IPS-NIHi7 (cell line): Measurements from ENCODE around the gene ABHD16B.

Experiments used
- DNase-seq: peaks from one replicate; pipeline ENCODE4 v3.0.0; 2012; ENCODE audit warnings: mixed read lengths; ENCODE audit errors: extremely low spot score

ABHD16B gene

GRCh38 chr20:63895202-63895951, 34.1 kb downstream of the ABHD16B start:
- no peak for DNase-seq

GRCh38 chr20:63895952-63896263, 34.6 kb downstream of the ABHD16B start:
- DNase-seq: no peak

- peak; percentile 51 for DNase-seq
Measured at GRCh38 chr20:63896264-63897105, 35.2 kb downstream of the ABHD16B start.

- DNase-seq: no peak
Measured at GRCh38 chr20:63897978-63898561, 36.8 kb downstream of the ABHD16B start.

- DNase-seq: no peak
Measured at GRCh38 chr20:63898882-63899558, 37.7 kb downstream of the ABHD16B start.

GRCh38 chr20:63900413-63900812, 39.1 kb downstream of the ABHD16B start:
- no peak for DNase-seq

- no peak for DNase-seq
Measured at GRCh38 chr20:63903796-63904561, 42.7 kb downstream of the ABHD16B start.

- DNase-seq: no peak
Measured at GRCh38 chr20:63908008-63908682, 46.8 kb downstream of the ABHD16B start.

GRCh38 chr20:63911176-63911575, 49.9 kb downstream of the ABHD16B start:
- DNase-seq: no peak
